Measurements from ENCODE around the gene CADPS.

DNA sequence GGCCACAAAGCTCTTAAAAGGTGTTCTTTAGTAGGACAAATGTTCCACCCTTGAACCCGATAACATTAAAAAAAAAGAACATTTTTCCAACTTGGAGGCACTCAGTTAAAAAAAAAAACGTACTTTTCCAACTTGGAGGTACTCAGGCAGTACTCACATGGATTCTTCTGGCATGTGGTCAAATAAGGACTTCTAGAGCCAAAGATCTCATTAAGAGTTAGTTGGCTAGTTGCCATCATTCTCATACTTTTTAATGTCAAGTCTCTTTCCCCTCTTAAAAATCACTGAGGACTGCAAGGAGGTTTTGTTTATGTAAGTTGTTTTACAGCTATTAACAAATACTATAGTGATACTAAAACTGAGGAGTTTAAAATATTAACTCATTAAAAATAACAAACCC lies 101.0 kb downstream of the CADPS start:
- TF ChIP-seq, protein P1, sequence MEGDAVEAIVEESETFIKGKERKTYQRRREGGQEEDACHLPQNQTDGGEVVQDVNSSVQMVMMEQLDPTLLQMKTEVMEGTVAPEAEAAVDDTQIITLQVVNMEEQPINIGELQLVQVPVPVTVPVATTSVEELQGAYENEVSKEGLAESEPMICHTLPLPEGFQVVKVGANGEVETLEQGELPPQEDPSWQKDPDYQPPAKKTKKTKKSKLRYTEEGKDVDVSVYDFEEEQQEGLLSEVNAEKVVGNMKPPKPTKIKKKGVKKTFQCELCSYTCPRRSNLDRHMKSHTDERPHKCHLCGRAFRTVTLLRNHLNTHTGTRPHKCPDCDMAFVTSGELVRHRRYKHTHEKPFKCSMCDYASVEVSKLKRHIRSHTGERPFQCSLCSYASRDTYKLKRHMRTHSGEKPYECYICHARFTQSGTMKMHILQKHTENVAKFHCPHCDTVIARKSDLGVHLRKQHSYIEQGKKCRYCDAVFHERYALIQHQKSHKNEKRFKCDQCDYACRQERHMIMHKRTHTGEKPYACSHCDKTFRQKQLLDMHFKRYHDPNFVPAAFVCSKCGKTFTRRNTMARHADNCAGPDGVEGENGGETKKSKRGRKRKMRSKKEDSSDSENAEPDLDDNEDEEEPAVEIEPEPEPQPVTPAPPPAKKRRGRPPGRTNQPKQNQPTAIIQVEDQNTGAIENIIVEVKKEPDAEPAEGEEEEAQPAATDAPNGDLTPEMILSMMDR (IDR thresholded peaks at IDR 0.05), result no peak
- TF ChIP-seq POLR2A (IDR thresholded peaks at IDR 0.05), result no peak
